ENCODE measurements around the gene NFKBIB. TPM values are rescaled to one million over a fixed set of nuclear protein-coding genes. Genes with fewer than 3 reads are reported as not detected.
"Not testable (repeated sequence)": the region's sequence is repeated elsewhere in the genome, so short reads cannot be mapped to it uniquely, and the experiment has no call there.

NFKBIB gene
- total RNA-seq, 1 donor from 2014 or later, result 45.5 TPM

DNA sequence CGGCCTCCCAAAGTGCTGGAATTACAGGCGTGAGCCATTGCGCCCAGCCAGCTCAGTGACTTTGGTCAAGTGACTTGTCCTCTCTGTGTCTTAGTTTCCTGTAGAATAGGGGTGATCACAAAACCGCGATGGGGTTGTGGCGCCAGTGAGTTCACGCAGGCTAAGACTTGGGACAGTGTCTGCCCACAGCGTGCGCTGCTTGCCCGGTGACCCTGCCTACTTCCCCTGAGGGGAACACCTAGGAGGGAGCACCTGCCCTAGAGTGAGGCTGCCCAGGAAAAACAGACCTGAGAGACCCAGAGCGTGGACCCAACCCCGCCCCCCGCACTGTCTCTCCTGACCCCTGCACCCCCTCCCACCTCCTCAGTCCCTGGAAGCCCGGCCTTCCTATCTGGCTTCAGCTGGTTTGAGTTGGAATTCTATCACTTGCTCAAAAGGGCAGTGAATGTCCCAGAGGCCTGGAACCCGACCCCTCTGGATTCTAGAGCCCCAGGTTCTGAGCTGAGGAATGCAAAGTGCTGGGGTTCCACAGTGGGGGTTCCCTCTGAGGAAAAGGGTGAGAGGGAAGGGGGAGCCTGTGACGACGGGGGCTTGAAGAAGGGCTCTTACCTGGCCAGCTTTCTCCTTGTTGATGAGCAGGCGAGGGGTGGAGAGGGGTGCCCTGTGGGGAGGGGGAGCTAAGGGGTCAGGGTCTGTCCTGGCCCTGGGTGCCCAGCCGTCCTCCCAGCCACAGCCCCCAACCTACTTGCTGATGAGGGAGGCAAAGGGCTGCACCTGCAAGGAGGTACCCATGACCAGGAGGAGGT, 19.5 kb upstream of the NFKBIB start:
- DNase-seq (no peak), ATAC-seq (ENCODE audit: low read depth) (no peak)
- TF ChIP-seq, protein P1, sequence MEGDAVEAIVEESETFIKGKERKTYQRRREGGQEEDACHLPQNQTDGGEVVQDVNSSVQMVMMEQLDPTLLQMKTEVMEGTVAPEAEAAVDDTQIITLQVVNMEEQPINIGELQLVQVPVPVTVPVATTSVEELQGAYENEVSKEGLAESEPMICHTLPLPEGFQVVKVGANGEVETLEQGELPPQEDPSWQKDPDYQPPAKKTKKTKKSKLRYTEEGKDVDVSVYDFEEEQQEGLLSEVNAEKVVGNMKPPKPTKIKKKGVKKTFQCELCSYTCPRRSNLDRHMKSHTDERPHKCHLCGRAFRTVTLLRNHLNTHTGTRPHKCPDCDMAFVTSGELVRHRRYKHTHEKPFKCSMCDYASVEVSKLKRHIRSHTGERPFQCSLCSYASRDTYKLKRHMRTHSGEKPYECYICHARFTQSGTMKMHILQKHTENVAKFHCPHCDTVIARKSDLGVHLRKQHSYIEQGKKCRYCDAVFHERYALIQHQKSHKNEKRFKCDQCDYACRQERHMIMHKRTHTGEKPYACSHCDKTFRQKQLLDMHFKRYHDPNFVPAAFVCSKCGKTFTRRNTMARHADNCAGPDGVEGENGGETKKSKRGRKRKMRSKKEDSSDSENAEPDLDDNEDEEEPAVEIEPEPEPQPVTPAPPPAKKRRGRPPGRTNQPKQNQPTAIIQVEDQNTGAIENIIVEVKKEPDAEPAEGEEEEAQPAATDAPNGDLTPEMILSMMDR (IDR thresholded peaks at IDR 0.05), result no peak
- peak overlapping the region; percentile 98 for H3K27ac Mint-ChIP-seq
- H3K27me3 Mint-ChIP-seq, result no peaks in the 10 kb centered on the region
- H3K4me3 Mint-ChIP-seq, result no peak overlapping the region
- no peaks in the 10 kb centered on the region for H3K9me3 Mint-ChIP-seq
- intact Hi-C loops (cut with micrococcal nuclease), result loop anchor here (10.0 kb wide), 1 partner anchor 365 kb away; no protein-coding TSS in a partner anchor
- POLR2A ChIA-PET, result interaction anchor here (0.7 to 7.4 kb wide), 8 partner anchors 10 to 524 kb away, joined by 3 to 125 read pairs (median 4); partner anchors contain the start of gene HNRNPL
- peaks cover 22% of the 10 kb centered on the region for H3K36me3 Mint-ChIP-seq (ENCODE audit: low read depth)
- CTCF ChIA-PET, result no interaction called here
- H3K4me1 Mint-ChIP-seq, result peaks cover 49% of the 10 kb centered on the region

DNA sequence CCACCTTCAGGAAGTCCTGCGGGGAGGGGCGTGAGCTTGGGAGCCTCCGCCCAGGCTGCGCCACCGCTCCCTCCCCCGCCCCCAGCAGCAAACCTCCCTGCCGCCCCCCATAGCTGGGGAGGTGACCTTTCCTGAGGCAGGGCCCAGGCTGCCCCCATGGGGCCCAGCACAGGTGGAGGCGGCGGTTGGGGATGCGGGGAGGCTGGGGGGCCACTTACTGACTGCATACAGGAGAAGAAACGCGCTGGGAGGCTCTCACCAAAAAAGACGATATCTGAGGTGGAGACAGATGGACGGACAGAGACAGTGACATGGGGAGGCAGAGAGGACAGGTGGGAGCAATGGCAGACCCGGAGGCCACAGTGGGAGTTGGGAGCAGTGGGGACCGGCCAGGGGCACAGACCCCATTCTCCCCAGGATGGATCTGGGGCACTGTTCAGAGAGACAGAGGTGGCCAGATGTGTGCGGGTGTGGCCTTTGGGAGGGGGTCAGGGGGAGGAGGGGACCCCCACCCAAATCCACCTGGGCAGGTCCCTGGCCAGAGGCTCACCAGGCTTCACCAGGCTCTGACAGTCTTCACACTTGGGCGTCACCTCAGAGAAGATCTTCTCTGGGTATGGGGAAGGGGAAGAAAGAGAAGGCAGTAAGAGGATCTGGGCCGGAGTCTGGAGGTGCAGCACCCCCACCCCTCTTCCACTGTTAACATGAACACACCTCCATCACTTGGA, 18.7 kb upstream of the NFKBIB start:
- ATAC-seq (ENCODE audit: low read depth), result no peak
- no peak overlapping the region for H3K4me3 Mint-ChIP-seq
- peaks cover 47% of the 10 kb centered on the region for H3K4me1 Mint-ChIP-seq
- no peaks in the 10 kb centered on the region for H3K27me3 Mint-ChIP-seq
- peak overlapping the region; percentile 68 for H3K27ac Mint-ChIP-seq
- no peaks in the 10 kb centered on the region for H3K9me3 Mint-ChIP-seq
- TF ChIP-seq, protein P1 (IDR thresholded peaks at IDR 0.05), result no peak
- peaks cover 19% of the 10 kb centered on the region for H3K36me3 Mint-ChIP-seq (ENCODE audit: low read depth)
- POLR2A ChIA-PET, result interaction anchor here (1.0 to 7.4 kb wide), 3 partner anchors 11 to 30 kb away, joined by 6 to 125 read pairs (median 39); partner anchors contain the start of gene HNRNPL
- CTCF ChIA-PET, result no interaction called here
- DNase-seq, result no peak
- intact Hi-C loops (cut with micrococcal nuclease), result loop anchor here (10.0 kb wide), 1 partner anchor 366 kb away; no protein-coding TSS in a partner anchor

DNA sequence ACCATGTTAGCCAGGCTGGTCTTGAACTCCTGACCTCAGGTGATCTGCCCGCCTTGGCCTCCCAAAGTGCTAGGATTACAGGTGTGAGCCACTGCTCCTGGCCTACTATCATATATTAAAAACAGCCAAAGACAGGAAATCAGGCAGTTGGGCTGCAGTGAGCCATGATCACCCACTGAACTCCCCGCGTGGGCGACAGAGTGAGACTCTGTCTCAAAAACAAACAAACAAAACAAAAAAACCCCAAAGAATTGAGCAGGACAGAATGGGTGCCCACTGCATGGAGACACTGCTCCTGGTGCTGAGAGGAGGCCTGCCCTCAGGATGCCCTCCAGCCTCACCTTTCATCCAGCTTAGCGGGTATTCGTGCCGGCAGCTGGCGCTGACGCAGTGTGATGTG, 16.5 kb upstream of the NFKBIB start:
- CTCF ChIA-PET, result no interaction called here
- Mint-ChIP-seq H3K4me1 (peaks cover 32% of the 10 kb centered on the region), H3K27ac (peak overlapping the region; percentile 52), H3K4me3 (no peak overlapping the region), H3K9me3 (no peaks in the 10 kb centered on the region), H3K27me3 (no peaks in the 10 kb centered on the region), H3K36me3 (ENCODE audit: low read depth) (peaks cover 14% of the 10 kb centered on the region)
- POLR2A ChIA-PET, result no interaction called here
- TF ChIP-seq, protein P1 (IDR thresholded peaks at IDR 0.05), result no peak
- intact Hi-C loops (cut with micrococcal nuclease), result loop anchor here (10.0 kb wide), 1 partner anchor 368 kb away; no protein-coding TSS in a partner anchor
- ATAC-seq (ENCODE audit: low read depth), result no peak
- DNase-seq, result no peak

DNA sequence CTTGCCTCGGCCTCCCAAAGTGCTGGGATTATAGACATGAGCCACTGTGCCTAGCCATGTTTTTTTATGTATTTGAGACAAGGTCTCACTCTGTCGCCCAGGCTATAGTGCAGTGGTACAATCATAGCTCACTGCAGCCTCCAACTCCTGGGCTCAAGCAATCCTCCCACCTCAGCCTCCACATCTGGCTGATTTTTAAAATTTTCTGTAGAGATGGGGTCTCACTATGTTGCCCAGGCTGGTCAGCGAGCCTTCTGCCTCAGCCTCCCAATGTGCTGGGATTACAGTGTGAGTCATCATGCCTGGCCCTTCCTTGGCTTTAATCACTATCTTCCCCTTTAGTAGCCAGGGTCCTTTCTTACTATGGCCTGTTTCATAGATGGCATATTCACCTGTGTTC, 15.1 kb upstream of the NFKBIB start:
- ATAC-seq (ENCODE audit: low read depth); H3K9me3 Mint-ChIP-seq; H3K27me3 Mint-ChIP-seq; H3K4me3 Mint-ChIP-seq; H3K27ac Mint-ChIP-seq; POLR2A ChIA-PET; DNase-seq: not testable (repeated sequence)
- Mint-ChIP-seq H3K4me1 (peaks cover 19% of the 10 kb centered on the region), H3K36me3 (ENCODE audit: low read depth) (peaks cover 28% of the 10 kb centered on the region)
- CTCF ChIA-PET, result interaction anchor here (1.4 kb wide), 1 partner anchor 482 kb away, joined by 3 read pairs; the partner anchor contains the start of gene FAM98C
- intact Hi-C loops (cut with micrococcal nuclease), result loop anchor here (10.0 kb wide), 1 partner anchor 370 kb away; no protein-coding TSS in a partner anchor

DNA sequence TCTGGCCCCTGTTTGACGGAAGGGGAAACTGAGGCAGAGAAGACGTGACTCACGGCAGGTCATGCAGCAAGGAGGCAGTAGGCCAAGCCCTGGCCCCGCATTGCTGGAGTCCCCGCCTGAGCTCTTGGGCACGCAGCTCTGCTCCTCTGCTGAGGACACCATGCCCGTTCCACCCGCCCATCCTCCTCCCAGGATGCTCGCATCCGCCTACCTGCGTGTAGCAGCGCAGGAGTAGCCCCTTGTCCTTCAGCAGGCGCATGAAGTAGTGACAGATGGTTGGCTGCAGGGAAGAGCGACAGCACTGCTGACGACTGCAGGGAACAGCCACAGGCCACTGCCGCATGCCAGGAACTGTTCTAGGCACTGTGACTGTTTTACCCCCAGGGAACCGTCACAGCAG, 10.9 kb upstream of the NFKBIB start:
- CTCF ChIA-PET, result interaction anchor here (1.3 to 2.7 kb wide), 7 partner anchors 8 to 485 kb away, joined by 3 to 22 read pairs (median 10); partner anchors contain the start of genes ECH1, FAM98C, MRPS12 and RINL
- POLR2A ChIA-PET, result interaction anchor here (1.4 to 1.6 kb wide), 2 partner anchors 10 to 40 kb away, joined by 4 to 8 read pairs; partner anchors contain the start of gene RINL
- H3K9me3 Mint-ChIP-seq, result no peaks in the 10 kb centered on the region
- DNase-seq (no peak), ATAC-seq (ENCODE audit: low read depth) (no peak)
- H3K36me3 Mint-ChIP-seq (ENCODE audit: low read depth), result peaks cover 25% of the 10 kb centered on the region
- intact Hi-C loops (cut with micrococcal nuclease), result loop anchor here (10.0 kb wide), 1 partner anchor 374 kb away; no protein-coding TSS in a partner anchor
- H3K4me1 Mint-ChIP-seq, result no peaks in the 10 kb centered on the region
- TF ChIP-seq, protein P1 (IDR thresholded peaks at IDR 0.05), result no peak
- H3K4me3 Mint-ChIP-seq, result no peak overlapping the region
- no peaks in the 10 kb centered on the region for H3K27me3 Mint-ChIP-seq
- H3K27ac Mint-ChIP-seq, result no peak overlapping the region

Measured in activated B cell treated with CpG ODN at 0.5 μM for 24 hours (primary cell).